ENCODE measurements around the gene EGFLAM.

DNA sequence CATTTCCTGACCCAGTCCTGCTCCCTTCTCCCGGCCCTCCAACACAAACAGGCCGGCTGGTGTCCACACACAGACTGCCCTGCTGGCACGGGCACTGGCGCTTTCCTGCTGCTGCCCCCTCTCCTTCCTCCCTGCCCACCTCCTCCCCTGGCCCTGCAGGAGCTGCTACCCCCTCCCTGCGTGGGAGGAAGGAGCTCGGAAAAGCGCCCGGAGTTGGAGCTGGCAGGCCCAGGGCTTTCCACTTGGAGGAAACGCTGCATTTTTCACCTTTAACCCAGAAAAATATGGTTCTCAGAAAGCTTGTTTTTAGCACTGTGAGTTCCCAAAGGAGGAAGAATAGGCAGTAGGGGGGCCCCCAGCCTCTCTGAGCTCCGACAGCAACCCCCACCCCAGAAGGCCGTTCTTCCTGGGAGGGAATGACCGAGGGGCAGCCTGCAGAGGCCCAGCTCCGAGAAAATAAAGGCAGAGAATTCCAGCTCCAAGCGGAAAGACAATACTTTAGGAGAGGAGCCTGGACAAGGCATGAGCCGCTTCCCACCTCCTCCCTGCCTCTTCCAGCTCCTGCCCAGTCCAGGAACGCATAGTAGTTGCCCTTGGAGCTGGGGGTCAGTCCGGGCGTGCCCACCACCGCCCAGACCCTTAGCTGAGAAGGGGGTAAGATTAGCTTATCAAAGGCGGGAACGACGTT lies 209.1 kb downstream of the EGFLAM start:
- TF ChIP-seq, protein P1, sequence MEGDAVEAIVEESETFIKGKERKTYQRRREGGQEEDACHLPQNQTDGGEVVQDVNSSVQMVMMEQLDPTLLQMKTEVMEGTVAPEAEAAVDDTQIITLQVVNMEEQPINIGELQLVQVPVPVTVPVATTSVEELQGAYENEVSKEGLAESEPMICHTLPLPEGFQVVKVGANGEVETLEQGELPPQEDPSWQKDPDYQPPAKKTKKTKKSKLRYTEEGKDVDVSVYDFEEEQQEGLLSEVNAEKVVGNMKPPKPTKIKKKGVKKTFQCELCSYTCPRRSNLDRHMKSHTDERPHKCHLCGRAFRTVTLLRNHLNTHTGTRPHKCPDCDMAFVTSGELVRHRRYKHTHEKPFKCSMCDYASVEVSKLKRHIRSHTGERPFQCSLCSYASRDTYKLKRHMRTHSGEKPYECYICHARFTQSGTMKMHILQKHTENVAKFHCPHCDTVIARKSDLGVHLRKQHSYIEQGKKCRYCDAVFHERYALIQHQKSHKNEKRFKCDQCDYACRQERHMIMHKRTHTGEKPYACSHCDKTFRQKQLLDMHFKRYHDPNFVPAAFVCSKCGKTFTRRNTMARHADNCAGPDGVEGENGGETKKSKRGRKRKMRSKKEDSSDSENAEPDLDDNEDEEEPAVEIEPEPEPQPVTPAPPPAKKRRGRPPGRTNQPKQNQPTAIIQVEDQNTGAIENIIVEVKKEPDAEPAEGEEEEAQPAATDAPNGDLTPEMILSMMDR (conservative IDR thresholded peaks at IDR 0.05; ENCODE audit: low read depth in 2 of 2) = no peak
- TF ChIP-seq, protein P2, sequence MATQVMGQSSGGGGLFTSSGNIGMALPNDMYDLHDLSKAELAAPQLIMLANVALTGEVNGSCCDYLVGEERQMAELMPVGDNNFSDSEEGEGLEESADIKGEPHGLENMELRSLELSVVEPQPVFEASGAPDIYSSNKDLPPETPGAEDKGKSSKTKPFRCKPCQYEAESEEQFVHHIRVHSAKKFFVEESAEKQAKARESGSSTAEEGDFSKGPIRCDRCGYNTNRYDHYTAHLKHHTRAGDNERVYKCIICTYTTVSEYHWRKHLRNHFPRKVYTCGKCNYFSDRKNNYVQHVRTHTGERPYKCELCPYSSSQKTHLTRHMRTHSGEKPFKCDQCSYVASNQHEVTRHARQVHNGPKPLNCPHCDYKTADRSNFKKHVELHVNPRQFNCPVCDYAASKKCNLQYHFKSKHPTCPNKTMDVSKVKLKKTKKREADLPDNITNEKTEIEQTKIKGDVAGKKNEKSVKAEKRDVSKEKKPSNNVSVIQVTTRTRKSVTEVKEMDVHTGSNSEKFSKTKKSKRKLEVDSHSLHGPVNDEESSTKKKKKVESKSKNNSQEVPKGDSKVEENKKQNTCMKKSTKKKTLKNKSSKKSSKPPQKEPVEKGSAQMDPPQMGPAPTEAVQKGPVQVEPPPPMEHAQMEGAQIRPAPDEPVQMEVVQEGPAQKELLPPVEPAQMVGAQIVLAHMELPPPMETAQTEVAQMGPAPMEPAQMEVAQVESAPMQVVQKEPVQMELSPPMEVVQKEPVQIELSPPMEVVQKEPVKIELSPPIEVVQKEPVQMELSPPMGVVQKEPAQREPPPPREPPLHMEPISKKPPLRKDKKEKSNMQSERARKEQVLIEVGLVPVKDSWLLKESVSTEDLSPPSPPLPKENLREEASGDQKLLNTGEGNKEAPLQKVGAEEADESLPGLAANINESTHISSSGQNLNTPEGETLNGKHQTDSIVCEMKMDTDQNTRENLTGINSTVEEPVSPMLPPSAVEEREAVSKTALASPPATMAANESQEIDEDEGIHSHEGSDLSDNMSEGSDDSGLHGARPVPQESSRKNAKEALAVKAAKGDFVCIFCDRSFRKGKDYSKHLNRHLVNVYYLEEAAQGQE (IDR thresholded peaks at IDR 0.05; ENCODE audit: unreplicated experiment) = no peak

All from GM23338 (cell line).